GM18502 (cell line): ENCODE results near the gene HOTAIR.

Experiments used
- ATAC-seq: cut with Tn5 transposase; IDR thresholded peaks from one replicate; pipeline ENCODE4 v1.9.1; 2021; ENCODE audit warnings: mild to moderate bottlenecking; ENCODE audit not compliant: unreplicated experiment, poor library complexity

The HOTAIR gene

GRCh38 chr12:53974084-53975063, at the start of gene HOTAIR:
Gene HOTAIR (minus strand): TSS chr12:53974954.
- no peak for ATAC-seq

- no peak for ATAC-seq
Observed at GRCh38 chr12:54024127-54024526, 49.4 kb upstream of the HOTAIR start.

GRCh38 chr12:54022960-54023884, 48.5 kb upstream of the HOTAIR start:
- no peak for ATAC-seq

- no peak for ATAC-seq
Observed at GRCh38 chr12:54021432-54022013, 46.8 kb upstream of the HOTAIR start.

- ATAC-seq, result no peak
Observed at GRCh38 chr12:54020591-54021405, 46.0 kb upstream of the HOTAIR start.

- ATAC-seq, result no peak
Observed at GRCh38 chr12:54019924-54020590, 45.3 kb upstream of the HOTAIR start.

- ATAC-seq, result no peak
Observed at GRCh38 chr12:54019091-54019811, 44.5 kb upstream of the HOTAIR start.

- no peak for ATAC-seq
Observed at GRCh38 chr12:54018468-54018984, 43.8 kb upstream of the HOTAIR start.

GRCh38 chr12:54017878-54018467, 43.2 kb upstream of the HOTAIR start:
- peak; percentile 73 for ATAC-seq

GRCh38 chr12:54017027-54017788, 42.5 kb upstream of the HOTAIR start:
- ATAC-seq, result peak; percentile 35

GRCh38 chr12:54016478-54016964, 41.8 kb upstream of the HOTAIR start:
- ATAC-seq, result no peak

- ATAC-seq, result no peak
Observed at GRCh38 chr12:54016051-54016450, 41.3 kb upstream of the HOTAIR start.

GRCh38 chr12:54015018-54015931, 40.5 kb upstream of the HOTAIR start:
- no peak for ATAC-seq

GRCh38 chr12:54014377-54015017, 39.7 kb upstream of the HOTAIR start:
- no peak for ATAC-seq

- ATAC-seq, result no peak
Observed at GRCh38 chr12:54012631-54013409, 38.1 kb upstream of the HOTAIR start.
